KOPT-K1 (cell line): ENCODE data around the gene AWAT1.
"Not testable (repeated sequence)": the region's sequence is repeated elsewhere in the genome, so short reads cannot be mapped to it uniquely, and the experiment has no call there.

Source experiments
- H3K27ac ChIP-seq: fragments of 200-600 bp; sonication (generic); 2 replicates; pipeline ENCODE4 v1.5.1; 2016; ENCODE audit warnings: antibody characterized with exemption, mild to moderate bottlenecking, low read depth, low read length; ENCODE audit not compliant: poor library complexity, severe bottlenecking
- H3K36me3 ChIP-seq: fragments of 200-600 bp; sonication (generic); 2 replicates; pipeline ENCODE4 v1.5.1; 2017; ENCODE audit warnings: antibody characterized with exemption, mild to moderate bottlenecking, low read length, moderate library complexity; ENCODE audit not compliant: insufficient read depth
- H3K9me3 ChIP-seq: fragments of 200-600 bp; sonication (generic); 2 replicates; pipeline ENCODE4 v1.5.1; 2017; ENCODE audit warnings: antibody characterized with exemption, low read length, mild to moderate bottlenecking; ENCODE audit not compliant: insufficient read depth, poor library complexity, severe bottlenecking

AWAT1 gene

DNA sequence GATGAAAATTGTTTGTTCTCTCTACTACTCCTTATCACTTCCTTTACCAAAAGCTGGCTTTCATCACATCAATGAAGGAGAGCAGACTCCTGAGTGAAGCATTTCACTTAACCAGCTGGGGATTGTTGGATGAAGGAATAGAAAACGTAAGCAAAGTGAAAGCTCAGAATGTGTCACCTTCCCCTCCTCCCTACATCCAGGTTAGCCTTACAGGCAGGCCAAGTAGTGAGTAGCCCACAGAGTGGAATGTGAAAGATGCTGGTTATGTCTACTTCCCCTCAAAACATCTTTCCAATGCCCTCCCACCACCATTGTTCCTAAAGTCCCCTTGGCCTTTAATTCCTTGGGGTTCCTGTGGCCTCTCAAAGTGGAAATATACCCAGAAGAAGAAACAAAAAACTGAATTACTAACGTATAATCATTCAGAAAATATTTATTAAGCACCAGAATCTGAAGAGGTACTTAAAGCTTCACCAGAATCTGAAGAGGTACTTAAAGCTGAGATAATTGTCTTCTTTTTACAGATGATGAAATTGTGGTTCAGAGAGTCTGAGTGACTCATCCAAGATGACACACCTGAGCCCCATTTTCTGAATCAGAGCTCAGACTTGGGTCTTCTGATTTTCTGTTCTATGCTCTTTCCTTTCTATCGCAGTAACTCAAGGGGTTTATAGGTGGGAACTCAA, 19.1 kb downstream of the AWAT1 start:
- Histone ChIP-seq H3K9me3 (no peaks in the 10 kb centered on the region), H3K36me3 (no peaks in the 10 kb centered on the region), H3K27ac (no peak overlapping the region)

DNA sequence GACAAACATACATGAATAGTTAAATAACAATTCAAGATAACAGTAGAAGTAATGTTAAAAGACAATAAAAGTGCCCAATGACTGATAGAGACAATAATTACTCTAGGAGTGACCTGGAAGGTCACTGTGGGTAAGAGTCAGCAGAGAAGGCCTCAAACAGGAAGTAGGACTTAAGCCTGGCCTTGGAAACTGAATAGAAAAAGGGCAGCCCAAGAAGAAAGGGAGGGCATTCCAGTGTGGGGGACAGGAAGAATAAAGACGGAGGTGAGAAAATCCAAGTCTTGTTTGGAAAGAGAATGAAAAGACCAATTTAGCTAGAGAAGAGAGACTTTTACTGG, 19.6 kb downstream of the AWAT1 start:
- no peaks in the 10 kb centered on the region for H3K9me3 ChIP-seq
- no peak overlapping the region for H3K27ac ChIP-seq
- H3K36me3 ChIP-seq: no peaks in the 10 kb centered on the region

DNA sequence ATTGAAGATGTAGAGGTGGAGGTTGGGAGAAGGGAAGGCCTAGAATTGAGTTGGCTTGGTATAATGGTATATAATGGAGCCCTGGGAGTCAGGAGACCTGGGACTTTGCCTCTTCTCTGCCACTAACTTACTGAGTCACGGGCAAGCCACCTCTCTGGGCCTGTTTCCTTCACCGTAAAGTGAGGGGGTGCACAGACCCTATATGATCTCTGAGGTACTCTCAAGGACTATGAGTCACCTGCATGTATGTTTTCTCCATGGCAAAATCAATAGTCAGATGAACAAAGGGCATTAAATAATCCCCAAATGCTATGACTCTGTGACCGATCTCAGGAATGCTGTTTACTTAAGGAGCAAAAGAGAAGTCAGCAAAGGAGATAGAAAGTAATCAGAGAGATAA, 20.5 kb downstream of the AWAT1 start:
- Histone ChIP-seq H3K9me3 (no peaks in the 10 kb centered on the region), H3K27ac (no peak overlapping the region), H3K36me3 (no peaks in the 10 kb centered on the region)

DNA sequence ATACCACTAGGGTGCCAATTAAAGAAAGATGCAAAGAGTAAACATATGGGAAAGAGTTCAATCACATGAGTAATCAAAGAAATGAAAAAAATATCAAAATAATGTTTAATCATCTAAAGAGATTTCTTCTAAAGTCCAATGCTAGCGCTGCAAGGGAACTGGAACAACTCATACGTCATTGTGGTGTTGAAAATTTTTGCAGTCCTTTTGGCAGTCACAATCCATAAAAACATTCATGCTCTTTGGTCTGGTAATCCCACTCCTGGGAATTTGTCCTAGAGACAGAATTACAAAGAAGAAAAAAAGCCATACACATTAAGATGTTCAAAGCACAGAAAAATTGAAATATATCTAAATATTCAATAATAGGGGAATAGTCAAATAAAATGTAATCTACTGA, 21.0 kb downstream of the AWAT1 start:
- no peak overlapping the region for H3K27ac ChIP-seq
- no peaks in the 10 kb centered on the region for H3K9me3 ChIP-seq
- H3K36me3 ChIP-seq: no peaks in the 10 kb centered on the region

DNA sequence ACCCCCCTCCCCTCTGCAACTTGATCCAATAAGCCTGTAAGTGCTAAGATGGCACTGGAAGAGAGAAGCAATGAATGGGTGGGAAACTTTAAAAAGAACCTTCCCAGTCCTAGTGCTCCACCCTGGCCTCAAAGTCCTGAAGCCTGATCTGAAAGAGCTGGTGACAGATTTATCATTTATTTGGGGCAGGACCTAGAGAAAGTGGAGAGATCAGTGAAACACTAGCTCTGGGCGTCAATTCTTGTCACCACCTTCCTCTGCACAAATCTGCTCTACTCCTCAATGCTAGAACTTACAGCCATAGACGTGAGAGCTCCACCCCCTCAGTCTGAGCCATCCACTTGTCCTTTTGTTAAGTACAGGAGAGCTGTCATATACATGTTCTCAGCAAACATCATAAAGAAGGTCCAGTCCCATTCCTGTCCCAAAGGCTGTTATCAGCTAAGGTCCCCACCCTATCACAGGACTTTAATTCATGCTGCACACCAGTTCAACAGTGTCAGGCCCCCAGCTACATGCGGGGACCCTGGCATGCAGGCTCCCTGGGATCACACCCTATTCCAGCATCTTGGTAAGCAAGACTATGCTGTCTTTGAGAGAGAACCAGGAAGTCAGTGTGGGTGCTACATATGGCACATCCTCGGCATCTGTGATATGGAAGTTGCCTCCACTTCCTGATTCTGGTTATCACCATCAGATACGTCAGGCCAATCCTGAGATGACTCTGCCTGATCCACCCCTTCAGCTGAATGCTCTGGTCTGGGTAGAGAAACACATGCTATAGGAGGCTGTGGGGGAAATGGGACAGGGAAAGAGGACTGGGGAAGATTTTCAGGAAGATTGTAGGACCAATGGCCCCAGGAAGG, 23.2 kb downstream of the AWAT1 start:
- Histone ChIP-seq H3K27ac (no peak overlapping the region), H3K36me3 (no peaks in the 10 kb centered on the region), H3K9me3 (no peaks in the 10 kb centered on the region)

DNA sequence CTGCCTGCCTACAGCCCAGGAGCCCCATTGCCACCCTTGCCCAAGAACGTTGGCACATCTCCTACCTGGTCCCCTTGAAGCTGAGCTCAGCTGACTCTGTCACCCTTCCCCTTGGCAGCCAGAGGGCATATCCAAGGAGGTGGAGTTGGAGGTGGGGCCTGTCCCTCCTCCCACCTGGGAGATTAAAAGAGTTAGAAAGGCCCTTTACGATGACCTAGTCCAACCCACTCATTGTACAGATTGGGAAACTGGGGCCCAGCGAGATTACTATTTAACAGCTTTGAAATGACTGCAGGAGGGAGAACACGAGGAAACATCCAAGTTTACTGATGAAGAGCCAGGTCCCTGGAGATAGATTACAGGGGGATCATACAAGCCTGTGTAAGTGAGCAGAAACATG, 25.6 kb downstream of the AWAT1 start, which contains the start of gene P2RY4:
TSS of gene P2RY4 (minus strand) at position 101 of the 400 bp plus-strand sequence. CDS start 580 bp downstream, outside the sequence.
- H3K36me3 ChIP-seq: no peaks in the 10 kb centered on the region
- H3K9me3 ChIP-seq: no peaks in the 10 kb centered on the region
- no peak within 1 kb of the TSS for H3K27ac ChIP-seq

DNA sequence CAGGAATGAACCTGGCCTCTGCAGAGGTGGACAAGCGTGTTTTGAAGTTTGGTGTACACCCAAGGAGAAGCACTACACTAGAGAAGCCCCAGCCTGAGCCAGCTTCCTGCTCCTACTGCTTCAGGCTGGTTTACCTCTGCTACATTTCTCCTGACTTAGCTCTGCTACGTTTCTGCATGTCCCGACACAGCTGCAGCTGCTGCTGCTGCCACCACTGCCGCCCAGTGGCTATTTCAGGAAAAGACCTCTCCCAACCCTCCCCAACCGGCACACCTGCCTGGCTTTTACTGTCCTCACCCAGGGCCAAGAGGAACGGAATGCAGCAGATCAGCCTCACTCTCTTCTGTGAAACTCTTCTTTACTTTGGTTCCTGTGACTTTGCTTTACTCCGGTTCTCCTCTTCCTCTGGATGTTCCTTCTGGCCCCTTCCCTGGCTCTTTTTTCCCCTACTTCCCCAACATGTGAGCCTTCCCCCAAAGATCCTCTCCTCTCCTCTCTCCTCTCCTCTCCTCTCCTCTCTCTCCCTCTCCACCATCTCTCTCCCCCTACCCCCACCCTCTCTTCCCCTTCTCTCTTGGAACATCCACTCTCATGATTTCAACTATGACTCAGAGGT, 28.6 kb downstream of the AWAT1 start:
- no peak overlapping the region for H3K27ac ChIP-seq
- H3K9me3 ChIP-seq: no peaks in the 10 kb centered on the region
- H3K36me3 ChIP-seq: no peaks in the 10 kb centered on the region

DNA sequence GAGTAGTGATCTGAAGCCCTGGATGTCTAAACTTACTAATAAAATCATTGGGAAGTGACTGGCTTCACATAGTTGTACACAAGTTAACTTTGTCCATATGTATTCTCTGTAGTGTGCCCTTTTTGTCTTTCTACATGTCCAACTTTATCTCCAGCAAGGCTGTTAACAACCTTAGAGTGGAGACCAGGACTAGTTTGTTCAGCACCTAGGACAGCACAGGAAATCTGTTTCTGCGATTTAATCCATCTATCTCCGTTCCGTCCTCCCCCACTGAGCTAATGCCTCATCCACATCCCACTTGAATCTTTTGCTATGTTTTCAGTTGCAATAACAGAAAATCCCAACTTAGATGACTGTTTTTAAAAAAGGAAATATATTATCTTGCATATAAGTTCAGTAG, 30.3 kb downstream of the AWAT1 start:
- Histone ChIP-seq H3K36me3 (no peaks in the 10 kb centered on the region), H3K9me3 (no peaks in the 10 kb centered on the region), H3K27ac (no peak overlapping the region)

DNA sequence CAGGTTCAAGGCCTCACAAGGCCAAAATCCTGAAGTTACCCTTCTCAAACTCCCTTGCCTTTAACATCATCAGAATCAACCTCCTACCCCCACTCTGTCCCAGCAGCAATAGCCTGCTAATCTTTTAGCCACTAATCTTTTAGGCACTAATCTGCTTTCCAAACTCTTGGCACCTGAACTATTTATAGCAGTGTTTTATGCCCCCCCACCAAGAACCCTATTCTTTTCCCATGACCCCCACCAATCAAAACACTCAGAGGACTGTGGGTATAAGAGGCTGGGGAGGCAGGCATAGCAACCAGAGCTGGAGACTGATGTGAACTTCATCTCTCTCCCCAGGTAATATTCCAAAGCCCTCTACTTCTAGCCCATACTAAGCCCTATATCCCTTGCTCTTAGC, 33.6 kb downstream of the AWAT1 start, which contains the start of gene ARR3:
TSS of gene ARR3 (plus strand) at position 301 of the 400 bp plus-strand sequence. CDS start 1,052 bp downstream, outside the sequence.
- Histone ChIP-seq H3K36me3 (no peaks in the 10 kb centered on the region), H3K27ac (no peak within 1 kb of the TSS), H3K9me3 (no peaks in the 10 kb centered on the region)

DNA sequence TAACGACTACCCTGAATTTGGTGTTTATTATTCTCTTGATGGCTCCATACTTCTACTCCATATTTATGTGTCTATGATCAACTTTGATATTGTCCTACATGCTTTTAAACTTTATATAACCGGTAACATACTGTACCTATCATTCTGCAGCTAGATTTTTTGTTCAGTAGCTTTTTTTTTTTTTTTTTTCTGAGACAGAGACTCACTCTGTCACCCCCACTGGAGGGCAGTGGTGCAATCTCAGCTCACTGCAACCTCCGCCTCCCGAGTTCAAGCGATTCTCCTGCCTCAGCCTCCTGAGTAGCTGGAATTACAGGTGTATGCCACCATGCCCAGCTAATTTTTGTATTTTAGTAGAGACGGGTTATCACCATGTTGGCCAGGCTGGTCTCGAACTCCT, 39.6 kb downstream of the AWAT1 start:
- H3K36me3 ChIP-seq, H3K27ac ChIP-seq, H3K9me3 ChIP-seq: not testable (repeated sequence)

DNA sequence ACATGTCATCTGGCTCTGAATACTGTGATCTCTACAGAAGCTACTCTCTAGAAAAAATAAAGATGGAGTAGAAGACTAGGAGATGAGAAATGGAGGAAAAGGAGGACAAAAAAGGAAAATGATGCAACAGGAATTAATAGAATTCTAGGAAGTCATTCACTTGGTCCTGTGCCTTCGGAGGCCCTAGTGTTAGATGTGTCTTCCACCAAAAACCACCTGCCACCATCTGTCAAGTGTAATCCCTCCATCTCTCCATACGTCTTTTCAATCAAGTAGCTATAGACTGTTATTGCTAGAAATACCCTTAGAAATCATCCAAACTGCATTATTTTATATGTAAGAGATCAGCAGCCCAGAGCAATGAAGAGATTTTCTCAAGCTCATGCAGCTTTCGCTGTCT, 44.6 kb downstream of the AWAT1 start:
- H3K27ac ChIP-seq: no peak overlapping the region
- H3K36me3 ChIP-seq: no peaks in the 10 kb centered on the region
- H3K9me3 ChIP-seq: no peaks in the 10 kb centered on the region

DNA sequence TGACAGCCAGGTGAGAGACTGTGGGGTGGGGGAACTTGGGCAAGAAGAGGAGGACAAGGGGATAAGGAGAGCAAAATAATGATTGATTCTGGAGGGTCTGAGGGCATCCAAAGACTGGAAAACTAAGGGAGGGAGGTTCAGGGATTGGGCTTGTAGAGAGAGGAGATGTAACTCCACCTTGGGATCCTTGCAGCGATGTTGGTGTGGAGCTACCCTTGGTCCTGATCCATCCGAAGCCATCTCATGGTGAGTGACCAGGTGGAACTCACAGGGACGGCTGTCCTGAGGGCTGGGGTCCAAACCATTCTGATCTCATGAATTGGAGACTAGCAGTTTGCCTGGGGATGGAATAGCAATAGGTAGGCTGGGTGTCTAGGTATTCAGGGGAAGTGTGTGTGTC, 46.1 kb downstream of the AWAT1 start:
- Histone ChIP-seq H3K36me3 (peaks cover 8% of the 10 kb centered on the region; the same call in 1 of the 2 replicates), H3K27ac (no peak overlapping the region), H3K9me3 (no peaks in the 10 kb centered on the region)

DNA sequence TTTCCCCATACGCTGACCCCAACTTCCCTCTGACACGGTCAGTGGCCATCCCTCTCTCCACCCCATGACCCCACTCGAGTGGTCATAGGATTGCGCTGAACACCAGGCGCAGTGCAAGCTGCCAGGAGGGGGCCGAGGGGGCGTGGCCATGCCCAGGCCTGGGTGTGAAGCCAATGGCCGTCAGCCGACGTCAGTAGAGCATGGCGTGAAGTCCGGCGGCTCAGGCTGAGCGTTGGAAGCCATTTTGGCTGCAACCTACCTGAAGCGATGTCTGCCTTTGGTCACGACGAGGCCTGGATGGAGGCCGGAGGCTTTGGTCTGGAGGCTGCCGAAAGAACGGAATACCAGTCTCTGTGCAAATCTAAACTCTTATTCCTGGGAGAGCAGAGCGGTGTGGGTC, 47.5 kb downstream of the AWAT1 start, which contains the start of gene RAB41:
TSS of gene RAB41 (plus strand) at position 222 of the 400 bp plus-strand sequence. CDS start at position 268, 46 bp downstream.
- Histone ChIP-seq H3K27ac (no peak within 1 kb of the TSS), H3K36me3 (peaks cover 22% of the 10 kb centered on the region; the same call in 1 of the 2 replicates), H3K9me3 (no peaks in the 10 kb centered on the region)

DNA sequence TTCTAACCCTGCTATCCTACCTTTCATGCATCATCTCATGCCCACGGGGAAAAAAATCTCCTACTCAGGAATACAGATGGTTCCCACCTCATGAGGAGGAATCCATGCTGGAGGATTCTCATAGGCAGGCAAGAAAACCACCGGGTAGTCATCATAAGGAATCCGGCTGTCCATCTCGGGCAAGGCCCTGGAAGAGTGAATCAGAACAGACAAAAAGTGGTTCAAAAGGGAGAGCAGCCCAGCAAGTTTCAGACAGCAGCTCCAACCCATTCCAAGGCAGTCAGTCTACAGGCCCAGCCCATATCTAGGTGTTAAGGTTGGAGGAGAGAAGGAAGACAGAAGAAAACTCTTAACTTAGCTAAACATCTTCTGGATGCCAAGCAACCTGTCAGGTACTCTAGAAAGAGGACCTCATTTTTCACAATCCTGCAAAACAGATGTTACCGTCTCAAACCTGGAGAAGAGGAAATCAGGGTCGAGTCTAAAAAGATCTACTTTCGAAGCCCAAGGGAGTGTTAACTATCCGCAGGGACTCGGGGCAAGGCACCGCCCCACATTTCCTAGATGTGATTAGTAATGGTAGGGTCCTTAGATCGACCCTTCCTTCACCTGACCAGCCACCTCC, 54.8 kb downstream of the AWAT1 start:
- Histone ChIP-seq H3K27ac (peak overlapping the region; percentile 87), H3K9me3 (no peaks in the 10 kb centered on the region), H3K36me3 (peaks cover 54% of the 10 kb centered on the region)
